Stimulated activated CD4-positive, alpha-beta T cell treated with anti-CD3 and anti-CD28 coated beads, Interleukin-1b, Interleukin-23, amount 100 ng/mL, for 24 hours (primary cell): ENCODE results near the gene MEIS1.
"Not testable (repeated sequence)": the region's sequence is repeated elsewhere in the genome, so short reads cannot be mapped to it uniquely, and the experiment has no call there.

Source experiments
- DNase-seq, 4 experiments: peaks; one replicate each; pipeline ENCODE4 v3.0.0-alpha.2; 2020; ENCODE audit warnings: low read depth in 4 of 4, low spot score in 1 of 4

The MEIS1 gene

DNA sequence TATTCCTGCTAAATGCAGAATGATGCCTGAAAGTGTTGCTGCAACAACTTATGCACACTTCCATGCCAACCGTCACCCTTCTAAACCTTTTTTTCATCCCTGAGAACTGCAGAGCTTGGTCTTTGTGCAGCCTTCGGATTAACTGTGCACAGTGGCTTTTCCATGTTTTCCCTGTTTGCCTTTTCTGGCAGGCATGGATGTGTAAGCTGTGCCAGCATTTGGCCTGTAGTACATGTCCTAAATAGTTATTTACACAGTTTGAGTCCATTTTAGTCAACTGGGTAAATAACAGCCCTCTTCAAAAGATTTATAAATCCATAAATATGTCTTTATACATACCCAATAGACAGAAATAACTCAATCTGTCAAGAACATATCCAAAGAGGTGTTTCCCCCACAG lies 31.5 kb downstream of the MEIS1 start:
- no peak for DNase-seq

DNA sequence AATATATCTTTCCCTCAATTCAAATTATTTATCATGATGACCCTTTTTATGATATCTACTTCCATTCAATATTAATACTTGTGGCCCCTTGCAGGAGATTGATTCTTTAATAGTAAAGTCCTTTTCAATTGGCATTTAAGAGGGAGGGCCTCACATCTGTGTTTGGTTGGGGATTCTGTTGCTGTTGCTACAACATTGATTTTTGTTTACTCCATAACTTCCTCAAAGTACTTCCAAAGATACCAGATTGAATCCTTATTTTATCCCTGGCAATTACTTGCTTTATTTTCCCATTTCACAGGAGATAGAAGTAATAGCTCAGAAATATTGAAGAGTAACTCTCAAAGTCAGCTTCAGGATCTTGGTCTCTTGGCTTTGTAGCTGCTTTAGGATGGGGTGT lies 32.8 kb downstream of the MEIS1 start:
- DNase-seq: no peak

GRCh38 chr2:66469214-66469902 lies 34.4 kb downstream of the MEIS1 start:
- no peak for DNase-seq

GRCh38 chr2:66470199-66470598 lies 35.3 kb downstream of the MEIS1 start:
- no peak for DNase-seq

DNA sequence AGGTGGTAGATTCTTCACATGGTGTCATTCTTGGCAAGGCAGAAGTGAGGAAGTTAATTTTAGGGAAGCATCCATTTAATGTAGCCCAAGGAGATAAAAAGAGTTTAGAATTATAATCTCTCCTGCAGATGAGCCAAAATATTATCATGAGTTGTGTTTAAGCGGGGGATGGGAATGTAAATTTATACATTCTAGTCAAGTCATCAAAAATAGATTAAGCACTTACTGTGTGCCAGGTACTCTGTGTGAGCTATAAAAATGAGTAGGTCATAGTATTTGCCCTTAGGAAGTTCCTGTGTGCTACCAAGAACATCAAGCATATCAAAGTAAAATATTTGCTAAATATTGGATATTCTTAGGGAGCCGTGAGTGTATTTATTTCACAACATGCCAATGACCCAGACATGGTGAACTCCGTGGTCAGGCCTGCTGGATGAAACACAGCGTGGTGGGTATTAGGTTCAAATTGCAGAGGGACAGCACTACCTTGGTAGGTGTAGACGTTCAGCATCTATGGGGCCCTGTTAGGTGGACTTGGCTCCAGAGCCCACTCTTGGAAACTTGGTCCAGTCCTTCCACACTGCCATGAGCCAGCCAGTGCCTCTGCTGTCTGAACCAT lies 37.4 kb downstream of the MEIS1 start:
- no peak for DNase-seq

- DNase-seq: no peak
These were observed 42.4 kb downstream of the MEIS1 start for GRCh38 chr2:66477135-66477842.

GRCh38 chr2:66478299-66478698 lies 43.4 kb downstream of the MEIS1 start:
- DNase-seq: no peak

- DNase-seq: no peak
These were observed 43.9 kb downstream of the MEIS1 start for GRCh38 chr2:66478731-66479316.

DNA sequence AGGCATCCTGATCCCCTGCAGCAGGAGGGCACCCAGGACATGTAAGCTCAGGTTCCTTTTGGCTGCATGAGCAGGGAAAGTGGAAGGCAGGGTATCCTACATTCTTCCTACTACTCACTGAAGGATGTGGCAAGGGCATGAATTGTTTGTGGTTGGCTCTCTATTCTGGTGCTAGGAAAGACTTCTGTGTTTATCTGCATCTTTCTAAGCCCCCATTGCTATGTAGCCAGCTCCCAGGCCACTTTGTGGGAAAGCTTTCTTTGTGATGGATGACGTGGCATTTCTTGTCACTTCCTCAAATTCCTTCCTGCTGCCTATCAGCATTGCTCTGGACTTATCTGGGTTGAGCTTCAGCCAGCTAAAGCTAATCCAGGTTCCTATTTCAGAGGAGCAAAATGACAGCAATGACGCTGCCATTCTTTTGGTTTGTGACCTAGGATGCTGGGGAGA lies 46.2 kb downstream of the MEIS1 start:
- no peak for DNase-seq

GRCh38 chr2:66485252-66485651 lies 50.3 kb downstream of the MEIS1 start:
- DNase-seq: not testable (repeated sequence)

GRCh38 chr2:66488946-66489345 lies 54.0 kb downstream of the MEIS1 start:
- DNase-seq: no peak

DNA sequence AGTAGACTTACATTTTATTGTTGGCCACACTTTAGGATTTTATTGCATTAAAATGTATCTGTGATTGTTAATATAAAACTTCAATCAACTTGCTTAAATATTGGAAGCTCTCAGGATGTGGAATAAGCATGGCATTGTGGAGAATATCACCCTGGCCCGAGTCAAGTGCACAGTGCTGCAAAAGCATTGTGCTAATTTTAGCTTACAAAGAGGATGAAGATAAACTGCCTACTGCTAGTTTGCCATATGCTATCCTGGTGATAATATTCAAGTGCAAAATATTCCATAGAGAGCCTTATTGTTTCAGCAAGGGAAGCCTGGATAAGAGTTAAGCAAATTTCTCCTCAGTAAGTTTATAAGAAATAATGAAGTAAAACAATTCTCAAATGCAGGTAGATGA lies 54.5 kb downstream of the MEIS1 start:
- DNase-seq: no peak

DNA sequence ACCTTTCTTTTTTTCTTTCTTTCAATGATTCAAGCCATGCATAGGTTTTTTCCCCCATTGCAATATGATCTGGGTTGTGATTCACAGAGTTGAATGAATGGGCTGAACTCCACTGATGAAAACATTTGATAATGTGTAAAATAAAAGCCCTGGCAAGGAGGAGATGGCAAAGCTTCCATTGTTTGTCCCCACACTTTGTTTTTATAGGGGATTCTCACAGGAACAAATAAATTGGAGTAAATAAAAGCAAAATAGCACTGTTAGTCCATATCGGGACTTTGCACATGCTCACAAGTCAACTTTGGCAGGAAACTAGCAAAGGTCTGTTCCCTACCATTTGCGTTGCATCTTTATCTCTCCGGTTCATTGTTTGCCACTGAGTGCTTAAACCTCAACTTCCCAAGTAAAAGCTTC lies 55.7 kb downstream of the MEIS1 start:
- DNase-seq: no peak

GRCh38 chr2:66494708-66495107 lies 59.8 kb downstream of the MEIS1 start:
- no peak for DNase-seq

DNA sequence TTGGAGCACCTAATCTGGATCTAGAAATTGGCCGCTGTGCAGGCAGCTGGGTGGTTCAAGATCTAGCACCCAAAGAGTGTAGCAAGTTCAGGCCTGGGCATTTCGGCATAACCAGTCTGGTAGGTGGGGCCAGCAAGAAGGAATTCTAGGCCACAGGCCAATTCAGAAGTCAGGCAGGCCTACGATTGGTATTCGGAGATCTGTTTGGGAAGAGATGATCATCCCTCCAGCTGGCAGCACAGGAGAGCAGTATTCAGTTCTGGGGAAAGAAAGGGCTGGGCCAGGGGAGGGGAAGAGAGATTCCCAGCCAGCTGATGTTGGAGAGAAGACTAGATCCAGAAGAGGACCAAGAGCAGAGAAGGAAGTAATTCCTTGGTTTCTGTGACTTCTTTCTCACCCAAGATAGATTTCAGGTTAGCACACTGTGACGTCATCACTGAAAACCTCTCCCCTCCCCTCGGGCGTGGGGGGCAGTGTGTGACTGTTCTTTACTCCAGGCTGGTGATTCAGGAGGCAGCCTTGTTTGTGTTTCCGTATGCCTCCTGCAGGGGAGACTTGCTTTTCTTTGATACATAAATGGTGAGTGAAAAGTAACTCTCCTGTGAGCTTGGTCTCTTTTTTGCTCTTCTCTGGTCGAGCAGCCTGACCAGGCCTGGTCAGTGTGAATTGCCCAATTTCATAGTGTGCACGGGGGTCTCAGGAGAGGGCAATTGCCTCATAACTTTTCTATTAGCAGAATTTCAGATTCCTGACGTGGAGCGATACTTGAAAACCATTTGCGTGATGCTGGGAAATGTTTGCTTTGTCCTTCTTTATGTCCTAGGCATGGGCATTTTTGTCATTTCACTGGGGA lies 61.1 kb downstream of the MEIS1 start:
- DNase-seq: no peak

- no peak for DNase-seq
These were observed 61.9 kb downstream of the MEIS1 start for GRCh38 chr2:66496670-66497420.

DNA sequence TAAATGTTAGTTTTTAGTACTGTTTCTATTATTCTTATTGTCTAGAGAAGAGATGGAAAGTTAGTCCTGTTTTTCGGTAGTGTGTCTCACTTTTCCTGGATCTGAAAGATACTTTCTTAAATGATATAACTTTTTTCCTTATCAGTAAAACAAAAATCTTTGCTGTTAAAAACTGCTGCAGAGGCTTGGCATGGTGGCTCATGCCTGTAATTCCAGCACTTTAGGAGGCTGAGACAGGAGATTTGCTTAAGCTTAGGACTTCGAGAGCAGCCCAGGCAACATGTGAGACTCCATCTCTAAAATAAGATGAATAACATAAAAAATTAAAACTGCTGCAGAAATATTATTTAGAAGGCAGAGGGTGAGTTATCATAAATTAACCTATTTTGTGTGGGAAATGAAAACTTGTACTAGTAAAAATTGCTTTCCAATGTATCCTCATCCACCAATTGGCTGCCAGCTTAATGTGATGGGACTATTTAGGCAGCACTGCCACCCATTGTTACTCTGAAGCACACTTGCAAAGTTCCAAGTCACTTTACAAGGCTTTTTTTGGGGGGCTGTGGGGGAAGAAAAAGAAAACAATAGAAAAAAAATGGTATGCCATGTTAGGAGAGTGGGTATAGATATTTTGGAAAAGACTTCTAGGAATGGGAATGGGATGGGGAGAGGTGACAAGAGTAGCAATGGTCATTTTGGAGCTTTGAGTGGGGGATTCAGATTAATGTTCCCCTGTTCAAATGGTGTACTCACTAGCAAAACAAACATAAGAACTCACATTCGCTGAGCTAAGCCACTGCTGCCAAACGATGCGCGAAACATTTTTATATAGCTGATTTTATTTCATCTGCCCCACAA lies 62.7 kb downstream of the MEIS1 start:
- DNase-seq: no peak

DNA sequence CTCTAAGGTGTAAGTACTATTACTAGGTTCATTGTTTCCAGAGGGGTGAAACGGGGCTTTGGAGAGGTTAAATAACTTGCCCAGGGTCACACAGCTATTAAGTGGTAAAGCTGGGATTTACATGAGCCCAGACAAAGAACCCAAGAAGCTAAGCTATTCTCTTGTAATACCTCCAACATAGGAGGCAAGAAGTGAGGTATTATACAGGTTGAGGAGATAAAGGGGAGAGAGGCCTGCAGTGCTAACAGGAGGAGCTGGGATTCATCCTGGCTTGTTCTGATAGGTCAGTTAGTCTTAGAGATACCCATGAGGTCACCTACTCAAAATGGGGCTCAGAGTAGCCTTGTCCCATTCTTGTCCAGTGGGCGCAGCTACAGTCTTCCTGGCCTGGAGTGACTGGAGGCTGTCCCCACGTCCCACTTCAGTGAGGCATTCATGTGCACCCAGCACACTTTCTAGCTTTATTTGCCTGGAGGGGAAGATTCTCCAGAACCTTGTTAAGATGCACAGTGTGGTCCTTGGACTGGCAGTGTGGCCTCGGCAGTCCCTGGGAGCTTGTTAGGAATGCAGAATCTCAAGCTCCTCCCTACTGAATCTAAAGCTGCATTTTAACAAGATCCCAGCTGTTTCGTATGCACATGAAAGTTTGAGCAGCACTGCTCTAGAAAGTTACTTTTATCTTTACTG lies 63.5 kb downstream of the MEIS1 start:
- DNase-seq: no peak

- DNase-seq: no peak
These were observed 66.3 kb downstream of the MEIS1 start for GRCh38 chr2:66501267-66501666.
